Activated naive CD8-positive, alpha-beta T cell treated with anti-CD3 and anti-CD28 coated beads for 36 hours (primary cell): ENCODE results near the gene CACNA2D4. TPM values are rescaled to one million over a fixed set of nuclear protein-coding genes. Genes with fewer than 3 reads are reported as not detected.

Source experiments
- DNase-seq: peaks from one replicate; pipeline ENCODE4 v3.0.0; 2021
- H3K27ac Mint-ChIP-seq: one replicate; pipeline ENCODE4 v1.8.0; 2022; ENCODE audit warnings: mild to moderate bottlenecking, moderate library complexity, mixed read lengths
- H3K27me3 Mint-ChIP-seq: one replicate; pipeline ENCODE4 v1.8.0; 2022; ENCODE audit warnings: mild to moderate bottlenecking, mixed read lengths
- H3K36me3 Mint-ChIP-seq: one replicate; pipeline ENCODE4 v1.8.0; 2021; ENCODE audit warnings: mild to moderate bottlenecking, mixed read lengths
- H3K4me1 Mint-ChIP-seq: one replicate; pipeline ENCODE4 v1.8.0; 2021; ENCODE audit warnings: mixed read lengths
- H3K4me3 Mint-ChIP-seq: one replicate; pipeline ENCODE4 v1.8.0; 2022; ENCODE audit warnings: mild to moderate bottlenecking, moderate library complexity, mixed read lengths
- H3K9me3 Mint-ChIP-seq: one replicate; pipeline ENCODE4 v1.8.0; 2022; ENCODE audit warnings: mixed read lengths
- total RNA-seq, 2 experiments: library from RNA; stranded (reverse); gene quantifications; one replicate each; pipeline ENCODE4 v1.2.3, GENCODE V29; 2021

Gene CACNA2D4
- total RNA-seq, 2 experiments from 2014 or later: 3.8 to 4.0 TPM

DNA sequence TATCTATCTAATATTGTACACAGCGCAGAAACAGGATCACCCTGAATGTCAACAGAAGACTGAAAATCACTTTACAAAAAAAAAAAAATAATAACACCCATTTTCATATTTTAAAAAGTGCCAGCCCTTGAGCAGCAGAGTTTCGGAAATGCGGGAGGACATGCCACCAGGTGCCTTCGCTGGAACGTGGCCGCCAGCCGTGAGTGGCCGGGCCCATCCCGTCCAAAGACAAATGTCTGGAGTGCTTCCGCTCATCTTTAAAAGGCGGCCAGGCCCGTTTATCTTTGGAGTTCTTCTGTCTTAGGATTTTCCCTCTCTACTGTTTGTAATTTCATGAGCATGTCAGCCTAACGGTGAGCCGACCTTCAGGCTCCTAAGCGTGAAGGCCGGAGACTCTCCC is 54.6 kb downstream of the CACNA2D4 start:
- no peak overlapping the region for H3K27ac Mint-ChIP-seq
- no peaks in the 10 kb centered on the region for H3K4me1 Mint-ChIP-seq
- peaks cover 51% of the 10 kb centered on the region for H3K27me3 Mint-ChIP-seq
- DNase-seq: no peak
- no peaks in the 10 kb centered on the region for H3K36me3 Mint-ChIP-seq
- H3K9me3 Mint-ChIP-seq: no peaks in the 10 kb centered on the region
- no peak overlapping the region for H3K4me3 Mint-ChIP-seq

GRCh38 chr12:1862973-1863372 is 55.5 kb downstream of the CACNA2D4 start:
- H3K9me3 Mint-ChIP-seq: no peaks in the 10 kb centered on the region
- peaks cover 51% of the 10 kb centered on the region for H3K27me3 Mint-ChIP-seq
- no peak overlapping the region for H3K4me3 Mint-ChIP-seq
- H3K36me3 Mint-ChIP-seq: no peaks in the 10 kb centered on the region
- no peak overlapping the region for H3K27ac Mint-ChIP-seq
- no peaks in the 10 kb centered on the region for H3K4me1 Mint-ChIP-seq
- DNase-seq: no peak

DNA sequence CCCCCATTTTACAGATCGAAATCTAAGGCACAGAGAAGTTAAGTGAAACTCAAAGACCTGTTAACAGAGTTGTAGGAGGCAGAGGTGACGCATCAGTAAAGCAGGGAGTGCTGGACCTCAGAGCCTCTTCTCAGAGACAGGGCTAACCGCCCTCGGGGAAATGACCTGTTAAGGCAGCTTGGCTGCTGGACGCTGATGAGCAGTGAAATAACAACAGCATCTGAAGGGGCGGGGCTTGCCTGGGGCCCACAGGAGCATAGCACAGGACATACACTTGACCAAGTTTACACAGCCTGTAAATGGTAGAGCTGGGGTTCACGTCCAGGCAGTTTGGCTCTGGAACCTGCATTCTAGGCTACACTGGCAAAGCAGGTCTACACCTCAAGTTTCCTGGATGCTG is 58.8 kb downstream of the CACNA2D4 start:
- Mint-ChIP-seq H3K4me1 (no peaks in the 10 kb centered on the region), H3K9me3 (peaks cover 7% of the 10 kb centered on the region), H3K36me3 (peaks cover 2% of the 10 kb centered on the region), H3K4me3 (no peak overlapping the region), H3K27ac (no peak overlapping the region), H3K27me3 (peaks cover 26% of the 10 kb centered on the region)
- DNase-seq: no peak

- Mint-ChIP-seq H3K9me3 (peaks cover 7% of the 10 kb centered on the region), H3K27ac (no peak overlapping the region), H3K27me3 (peaks cover 15% of the 10 kb centered on the region), H3K4me3 (no peak overlapping the region), H3K36me3 (peaks cover 2% of the 10 kb centered on the region), H3K4me1 (no peaks in the 10 kb centered on the region)
- no peak for DNase-seq
Observed at GRCh38 chr12:1858456-1858855, 60.0 kb downstream of the CACNA2D4 start.

- Mint-ChIP-seq H3K36me3 (peaks cover 2% of the 10 kb centered on the region), H3K4me3 (no peak overlapping the region), H3K27me3 (peaks cover 9% of the 10 kb centered on the region), H3K4me1 (no peaks in the 10 kb centered on the region), H3K9me3 (peaks cover 7% of the 10 kb centered on the region), H3K27ac (no peak overlapping the region)
- DNase-seq: no peak
Observed at GRCh38 chr12:1857821-1858220, 60.6 kb downstream of the CACNA2D4 start.

DNA sequence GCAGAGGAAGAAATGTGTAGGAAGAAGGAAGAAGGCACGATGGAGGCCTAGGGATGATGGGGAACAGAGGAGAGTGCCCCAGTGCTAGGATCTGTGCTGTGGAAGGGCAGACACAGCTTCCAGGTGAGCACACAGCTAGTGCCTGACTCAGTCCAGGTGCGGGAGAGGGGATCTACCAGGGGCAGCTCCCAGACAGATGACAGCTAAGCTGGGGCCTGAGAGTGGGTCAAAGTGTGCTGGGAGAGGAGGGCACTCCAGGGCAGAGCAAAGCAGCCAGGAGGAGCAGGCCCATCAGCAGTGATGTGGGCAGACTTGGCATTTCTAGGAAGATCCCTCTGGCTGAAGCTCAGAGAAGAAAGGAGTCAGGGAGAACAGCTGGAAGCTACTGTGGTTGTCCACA is 61.4 kb downstream of the CACNA2D4 start:
- no peak overlapping the region for H3K27ac Mint-ChIP-seq
- no peak overlapping the region for H3K4me3 Mint-ChIP-seq
- H3K9me3 Mint-ChIP-seq: peaks cover 7% of the 10 kb centered on the region

DNA sequence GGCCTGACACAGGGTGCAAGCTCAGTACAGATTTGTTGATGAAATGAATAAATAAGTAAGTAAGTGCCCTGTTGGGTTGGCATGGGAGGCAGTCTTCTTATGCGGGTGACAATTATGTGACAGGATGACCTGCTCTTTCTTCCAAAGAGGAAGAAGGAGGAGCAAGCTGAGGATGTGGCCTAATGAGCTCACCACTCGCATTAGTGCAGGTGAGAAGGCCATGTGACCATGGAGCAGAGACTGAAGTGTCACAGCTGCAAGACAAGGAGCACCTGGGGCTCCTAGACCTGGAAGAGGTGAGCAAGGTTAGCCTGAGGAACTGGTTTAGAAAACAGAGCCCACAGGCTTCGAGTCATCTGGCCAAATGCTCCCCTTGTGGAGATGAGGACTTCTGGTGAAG is 63.2 kb downstream of the CACNA2D4 start:
- Mint-ChIP-seq H3K27ac (no peak overlapping the region), H3K4me1 (no peaks in the 10 kb centered on the region), H3K36me3 (peaks cover 2% of the 10 kb centered on the region), H3K4me3 (no peak overlapping the region), H3K9me3 (peaks cover 7% of the 10 kb centered on the region), H3K27me3 (peaks cover 3% of the 10 kb centered on the region)
- no peak for DNase-seq

More for the DNA sequence above, 61.4 kb downstream of the CACNA2D4 start:
- H3K36me3 Mint-ChIP-seq: peaks cover 2% of the 10 kb centered on the region
- H3K27me3 Mint-ChIP-seq: peaks cover 8% of the 10 kb centered on the region
- no peaks in the 10 kb centered on the region for H3K4me1 Mint-ChIP-seq
- DNase-seq: no peak

DNA sequence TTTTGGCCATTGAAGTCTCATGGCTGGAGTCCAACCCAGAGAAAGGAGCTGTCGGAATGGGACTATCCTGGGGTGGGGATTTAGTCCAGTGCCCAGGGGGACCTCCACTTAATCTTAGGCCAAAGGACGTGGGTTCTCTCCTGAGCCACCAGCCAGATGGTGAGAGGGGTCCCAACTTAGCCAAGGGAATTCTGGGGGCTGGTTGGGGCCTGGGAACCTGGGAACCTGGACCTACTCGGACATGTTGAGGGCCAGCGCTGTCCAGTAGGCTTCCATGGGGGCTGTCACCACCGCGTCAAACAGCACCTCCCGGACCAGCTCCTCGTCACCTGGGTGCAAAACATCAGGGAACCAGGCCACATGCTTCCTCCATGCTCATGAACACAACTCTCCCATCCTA is 64.7 kb downstream of the CACNA2D4 start:
- no peak for DNase-seq
- H3K4me1 Mint-ChIP-seq: no peaks in the 10 kb centered on the region
- H3K27me3 Mint-ChIP-seq: peaks cover 3% of the 10 kb centered on the region
- H3K9me3 Mint-ChIP-seq: peaks cover 7% of the 10 kb centered on the region
- H3K4me3 Mint-ChIP-seq: no peak overlapping the region
- H3K36me3 Mint-ChIP-seq: peaks cover 2% of the 10 kb centered on the region
- H3K27ac Mint-ChIP-seq: no peak overlapping the region

- Mint-ChIP-seq H3K4me3 (no peak overlapping the region), H3K4me1 (no peaks in the 10 kb centered on the region), H3K9me3 (peaks cover 7% of the 10 kb centered on the region), H3K36me3 (peaks cover 2% of the 10 kb centered on the region), H3K27me3 (peaks cover 3% of the 10 kb centered on the region), H3K27ac (no peak overlapping the region)
- DNase-seq: no peak
Observed at GRCh38 chr12:1852076-1852475, 66.4 kb downstream of the CACNA2D4 start.

GRCh38 chr12:1851151-1851701 is 67.2 kb downstream of the CACNA2D4 start:
- no peaks in the 10 kb centered on the region for H3K4me1 Mint-ChIP-seq
- peaks cover 3% of the 10 kb centered on the region for H3K27me3 Mint-ChIP-seq
- H3K27ac Mint-ChIP-seq: no peak overlapping the region
- H3K36me3 Mint-ChIP-seq: peaks cover 2% of the 10 kb centered on the region
- no peak for DNase-seq
- H3K4me3 Mint-ChIP-seq: no peak overlapping the region
- H3K9me3 Mint-ChIP-seq: peaks cover 7% of the 10 kb centered on the region

GRCh38 chr12:1848745-1849144 is 69.7 kb downstream of the CACNA2D4 start:
- H3K27ac Mint-ChIP-seq: no peak overlapping the region
- DNase-seq: no peak
- H3K9me3 Mint-ChIP-seq: no peaks in the 10 kb centered on the region
- no peak overlapping the region for H3K4me3 Mint-ChIP-seq
- no peaks in the 10 kb centered on the region for H3K4me1 Mint-ChIP-seq
- H3K36me3 Mint-ChIP-seq: no peaks in the 10 kb centered on the region
- no peaks in the 10 kb centered on the region for H3K27me3 Mint-ChIP-seq

DNA sequence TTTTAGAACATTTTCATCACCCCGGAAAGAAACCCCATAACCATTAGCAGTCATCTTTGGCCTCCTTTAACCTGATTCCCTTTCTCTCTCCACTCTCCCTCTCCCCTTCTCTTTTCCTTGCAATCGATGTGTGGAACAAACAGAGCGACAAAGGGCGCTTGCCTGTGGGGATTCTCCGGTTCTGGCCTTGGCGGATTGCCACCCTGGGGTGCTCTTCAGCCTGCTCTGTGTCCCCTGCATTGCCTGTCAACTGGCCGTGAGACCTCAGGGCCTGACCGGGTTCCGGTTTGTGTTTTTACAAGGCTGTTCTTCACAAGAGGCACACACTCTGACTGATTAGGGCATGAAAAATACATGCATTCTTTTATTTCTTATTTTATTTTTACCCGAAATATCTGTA is 70.3 kb downstream of the CACNA2D4 start:
- no peak for DNase-seq
- no peak overlapping the region for H3K27ac Mint-ChIP-seq
- no peaks in the 10 kb centered on the region for H3K36me3 Mint-ChIP-seq
- no peaks in the 10 kb centered on the region for H3K27me3 Mint-ChIP-seq
- no peaks in the 10 kb centered on the region for H3K9me3 Mint-ChIP-seq
- no peaks in the 10 kb centered on the region for H3K4me1 Mint-ChIP-seq
- no peak overlapping the region for H3K4me3 Mint-ChIP-seq

DNA sequence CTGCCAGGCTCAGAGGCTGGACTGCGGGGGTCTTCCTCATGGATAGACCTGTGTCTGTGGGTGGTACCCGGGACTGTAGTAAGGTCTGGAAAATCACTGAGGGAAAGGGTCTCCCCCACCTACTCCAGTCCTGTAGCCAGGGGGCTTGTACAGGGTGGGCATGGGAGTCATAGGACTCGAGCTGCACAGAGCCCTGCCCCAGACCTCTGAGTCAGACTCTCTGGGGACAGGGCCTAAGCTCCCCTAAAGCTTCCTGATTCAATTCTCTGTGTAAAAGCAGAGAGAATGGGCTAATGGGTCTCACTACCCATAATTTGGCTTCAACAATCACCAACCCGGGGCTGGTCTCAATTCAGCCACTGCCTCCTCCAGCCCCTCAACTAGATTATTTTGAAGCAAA is 71.0 kb downstream of the CACNA2D4 start:
- no peaks in the 10 kb centered on the region for H3K9me3 Mint-ChIP-seq
- no peaks in the 10 kb centered on the region for H3K36me3 Mint-ChIP-seq
- H3K27me3 Mint-ChIP-seq: no peaks in the 10 kb centered on the region
- H3K27ac Mint-ChIP-seq: no peak overlapping the region
- H3K4me3 Mint-ChIP-seq: no peak overlapping the region
- no peaks in the 10 kb centered on the region for H3K4me1 Mint-ChIP-seq
- DNase-seq: no peak

GRCh38 chr12:1846421-1847405 is 71.7 kb downstream of the CACNA2D4 start:
- Mint-ChIP-seq H3K4me3 (no peak overlapping the region), H3K36me3 (no peaks in the 10 kb centered on the region), H3K9me3 (no peaks in the 10 kb centered on the region), H3K27me3 (no peaks in the 10 kb centered on the region), H3K27ac (no peak overlapping the region), H3K4me1 (no peaks in the 10 kb centered on the region)
- no peak for DNase-seq

- no peaks in the 10 kb centered on the region for H3K4me1 Mint-ChIP-seq
- DNase-seq: no peak
- no peaks in the 10 kb centered on the region for H3K36me3 Mint-ChIP-seq
- H3K9me3 Mint-ChIP-seq: no peaks in the 10 kb centered on the region
- H3K4me3 Mint-ChIP-seq: no peak overlapping the region
- H3K27ac Mint-ChIP-seq: no peak overlapping the region
- H3K27me3 Mint-ChIP-seq: no peaks in the 10 kb centered on the region
Observed at GRCh38 chr12:1845886-1846285, 72.6 kb downstream of the CACNA2D4 start.

- Mint-ChIP-seq H3K4me1 (no peaks in the 10 kb centered on the region), H3K9me3 (no peaks in the 10 kb centered on the region), H3K27me3 (no peaks in the 10 kb centered on the region), H3K36me3 (no peaks in the 10 kb centered on the region), H3K4me3 (no peak overlapping the region), H3K27ac (no peak overlapping the region)
- DNase-seq: no peak
Observed at GRCh38 chr12:1845427-1845826, 73.0 kb downstream of the CACNA2D4 start.
